HUES6 (cell line): ENCODE measurements around the gene OBSCN.

Experiments used
- H3K27ac ChIP-seq: 2 replicates; pipeline ENCODE4 v1.7.0; 2013; ENCODE audit warnings: low read depth, mild to moderate bottlenecking, low read length, inconsistent platforms
- H3K27me3 ChIP-seq: 2 replicates; pipeline ENCODE4 v1.6.1; 2013; ENCODE audit warnings: low read length; ENCODE audit not compliant: control insufficient read depth, insufficient read depth
- H3K36me3 ChIP-seq: 2 replicates; pipeline ENCODE4 v1.6.1; 2013; ENCODE audit warnings: low read length; ENCODE audit not compliant: control insufficient read depth, insufficient read depth
- H3K4me1 ChIP-seq: 2 replicates; pipeline ENCODE4 v1.6.1; 2013; ENCODE audit warnings: low read length; ENCODE audit not compliant: control insufficient read depth, insufficient read depth
- H3K4me3 ChIP-seq: 2 replicates; pipeline ENCODE4 v1.5.1; 2013; ENCODE audit warnings: low read depth, low read length
- H3K9ac ChIP-seq: one replicate; pipeline ENCODE4 v1.6.1; 2013; ENCODE audit warnings: mild to moderate bottlenecking, low read length
- H3K9me3 ChIP-seq: 2 replicates; pipeline ENCODE4 v1.6.1; 2013; ENCODE audit warnings: low read depth, low read length; ENCODE audit not compliant: control insufficient read depth, insufficient read depth

Gene OBSCN

GRCh38 chr1:228373681-228374571, 166.1 kb downstream of the OBSCN start:
- Histone ChIP-seq H3K9ac (peak overlapping the region; percentile 6), H3K27me3 (peaks cover 10% of the 10 kb centered on the region), H3K27ac (no peak overlapping the region), H3K4me1 (no peaks in the 10 kb centered on the region), H3K36me3 (no peaks in the 10 kb centered on the region), H3K4me3 (no peak overlapping the region), H3K9me3 (no peaks in the 10 kb centered on the region)

GRCh38 chr1:228374711-228375577, 167.1 kb downstream of the OBSCN start:
- Histone ChIP-seq H3K36me3 (no peaks in the 10 kb centered on the region), H3K9me3 (no peaks in the 10 kb centered on the region), H3K27ac (no peak overlapping the region), H3K4me3 (no peak overlapping the region), H3K4me1 (peaks cover 7% of the 10 kb centered on the region), H3K27me3 (peaks cover 20% of the 10 kb centered on the region), H3K9ac (no peak overlapping the region)

- peaks cover 7% of the 10 kb centered on the region for H3K4me1 ChIP-seq
- no peak overlapping the region for H3K27ac ChIP-seq
- no peaks in the 10 kb centered on the region for H3K9me3 ChIP-seq
- no peak overlapping the region for H3K9ac ChIP-seq
- H3K4me3 ChIP-seq, result no peak overlapping the region
- no peaks in the 10 kb centered on the region for H3K36me3 ChIP-seq
- peaks cover 22% of the 10 kb centered on the region for H3K27me3 ChIP-seq
Observed at GRCh38 chr1:228375578-228376261, 167.9 kb downstream of the OBSCN start.

- Histone ChIP-seq H3K36me3 (no peaks in the 10 kb centered on the region), H3K27ac (no peak overlapping the region), H3K4me1 (peaks cover 7% of the 10 kb centered on the region)
Observed at GRCh38 chr1:228376262-228376628, 168.4 kb downstream of the OBSCN start.

GRCh38 chr1:228376651-228377631, 169.1 kb downstream of the OBSCN start:
- Histone ChIP-seq H3K27ac (no peak overlapping the region), H3K4me3 (no peak overlapping the region), H3K4me1 (peaks cover 7% of the 10 kb centered on the region), H3K9ac (no peak overlapping the region), H3K9me3 (no peaks in the 10 kb centered on the region), H3K27me3 (peaks cover 30% of the 10 kb centered on the region), H3K36me3 (no peaks in the 10 kb centered on the region)

More at GRCh38 chr1:228376262-228376628, 168.4 kb downstream of the OBSCN start:
- Histone ChIP-seq H3K4me3 (no peak overlapping the region), H3K9ac (no peak overlapping the region), H3K27me3 (peaks cover 27% of the 10 kb centered on the region), H3K9me3 (no peaks in the 10 kb centered on the region)

GRCh38 chr1:228377664-228378089, 169.8 kb downstream of the OBSCN start:
- Histone ChIP-seq H3K9ac (no peak overlapping the region), H3K27me3 (peaks cover 30% of the 10 kb centered on the region), H3K9me3 (no peaks in the 10 kb centered on the region), H3K36me3 (no peaks in the 10 kb centered on the region), H3K4me3 (peak overlapping the region; percentile 81), H3K4me1 (peaks cover 7% of the 10 kb centered on the region), H3K27ac (no peak overlapping the region)

GRCh38 chr1:228378090-228378872, 170.4 kb downstream of the OBSCN start:
- no peaks in the 10 kb centered on the region for H3K9me3 ChIP-seq
- peak overlapping the region; percentile 81 for H3K4me3 ChIP-seq
- no peak overlapping the region for H3K27ac ChIP-seq
- H3K27me3 ChIP-seq, result peaks cover 30% of the 10 kb centered on the region
- H3K36me3 ChIP-seq, result no peaks in the 10 kb centered on the region
- peak overlapping the region; percentile 74 for H3K9ac ChIP-seq
- H3K4me1 ChIP-seq, result peaks cover 7% of the 10 kb centered on the region

- H3K4me3 ChIP-seq, result peak overlapping the region; percentile 81
- peaks cover 30% of the 10 kb centered on the region for H3K27me3 ChIP-seq
- peak overlapping the region; percentile 74 for H3K9ac ChIP-seq
- H3K9me3 ChIP-seq, result no peaks in the 10 kb centered on the region
- no peaks in the 10 kb centered on the region for H3K36me3 ChIP-seq
- H3K27ac ChIP-seq, result no peak overlapping the region
- H3K4me1 ChIP-seq, result peaks cover 7% of the 10 kb centered on the region
Observed at GRCh38 chr1:228378873-228379460, 171.1 kb downstream of the OBSCN start.

- Histone ChIP-seq H3K4me1 (peaks cover 7% of the 10 kb centered on the region), H3K27ac (no peak overlapping the region), H3K4me3 (peak overlapping the region; percentile 81), H3K9me3 (no peaks in the 10 kb centered on the region), H3K36me3 (no peaks in the 10 kb centered on the region), H3K27me3 (peaks cover 30% of the 10 kb centered on the region), H3K9ac (no peak overlapping the region)
Observed at GRCh38 chr1:228379666-228380065, 171.8 kb downstream of the OBSCN start.
